Measurements from ENCODE around the gene PFDN1. TPM values are rescaled to one million over a fixed set of nuclear protein-coding genes. Genes with fewer than 3 reads are reported as not detected.

Gene PFDN1
- total RNA-seq, 1 experiment from 2014 or later = 94.1 TPM

- ChIA-PET POLR2A (ENCODE audit: low non-redundant PET) (no interaction called here), CTCF (no interaction called here)
- Histone ChIP-seq H3K36me3 (ENCODE audit: insufficient read depth, low read length, poor library complexity, severe bottlenecking) (no peaks in the 10 kb centered on the region), H3K27me3 (replicated peaks; ENCODE audit: insufficient read depth, low read depth, low read length, poor library complexity) (no peaks in the 10 kb centered on the region), H3K4me1 (ENCODE audit: insufficient read depth, low read length, poor library complexity, severe bottlenecking) (peaks cover 69% of the 10 kb centered on the region), H3K4me3 (ENCODE audit: low read depth, low read length, poor library complexity, severe bottlenecking) (no peak overlapping the region), H3K9me3 (ENCODE audit: low read depth, low read length, poor library complexity, severe bottlenecking) (no peaks in the 10 kb centered on the region), H3K27ac (ENCODE audit: low read depth, low read length, poor library complexity, severe bottlenecking) (no peak overlapping the region)
- no TSS peak for BruUV-seq (replicated peaks)
- intact Hi-C loops (cut with micrococcal nuclease; ENCODE audit: unreplicated experiment) = no loop called here
- peak; percentile 87 for DNase-seq (ENCODE audit: low spot score)
- no peak for TF ChIP-seq CTCF (conservative IDR thresholded peaks at IDR 0.05; ENCODE audit: low read depth, low read length)
- TF ChIP-seq EZH2 (IDR thresholded peaks at IDR 0.05; ENCODE audit: borderline replicate concordance, low read depth, low read length, poor library complexity, severe bottlenecking) = no peak
These were observed 7.5 kb downstream of the PFDN1 start for GRCh38 chr5:140295414-140295813.

GRCh38 chr5:140294753-140295152 lies 8.1 kb downstream of the PFDN1 start:
- H3K27ac ChIP-seq (ENCODE audit: low read depth, low read length, poor library complexity, severe bottlenecking) = no peak overlapping the region
- ChIA-PET CTCF (no interaction called here), POLR2A (ENCODE audit: low non-redundant PET) (no interaction called here)
- H3K4me1 ChIP-seq (ENCODE audit: insufficient read depth, low read length, poor library complexity, severe bottlenecking) = peaks cover 69% of the 10 kb centered on the region
- TF ChIP-seq CTCF (conservative IDR thresholded peaks at IDR 0.05; ENCODE audit: low read depth, low read length) = no peak
- no peaks in the 10 kb centered on the region for H3K27me3 ChIP-seq (replicated peaks; ENCODE audit: insufficient read depth, low read depth, low read length, poor library complexity)
- no peaks in the 10 kb centered on the region for H3K9me3 ChIP-seq (ENCODE audit: low read depth, low read length, poor library complexity, severe bottlenecking)
- intact Hi-C loops (cut with micrococcal nuclease; ENCODE audit: unreplicated experiment) = loop anchor here (5.0 kb wide), 1 partner anchor 53 kb away; the partner anchor contains the start of gene HBEGF
- no TSS peak for BruUV-seq (replicated peaks)
- H3K4me3 ChIP-seq (ENCODE audit: low read depth, low read length, poor library complexity, severe bottlenecking) = no peak overlapping the region
- H3K36me3 ChIP-seq (ENCODE audit: insufficient read depth, low read length, poor library complexity, severe bottlenecking) = no peaks in the 10 kb centered on the region
- DNase-seq (ENCODE audit: low spot score) = no peak

DNA sequence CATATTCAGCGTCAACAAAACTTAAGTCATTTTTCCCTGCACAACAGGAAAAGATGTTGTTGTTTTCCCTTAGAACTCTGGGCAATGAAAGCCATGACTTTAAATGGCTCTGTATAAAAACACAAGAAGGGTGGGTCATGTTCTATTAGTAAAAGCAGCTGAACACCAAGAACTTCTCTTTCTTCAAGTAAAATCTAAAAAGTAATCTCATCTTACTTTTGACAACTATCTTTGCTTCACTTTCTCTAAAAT lies 9.1 kb downstream of the PFDN1 start:
- Histone ChIP-seq H3K36me3 (ENCODE audit: insufficient read depth, low read length, poor library complexity, severe bottlenecking) (no peaks in the 10 kb centered on the region), H3K27ac (ENCODE audit: low read depth, low read length, poor library complexity, severe bottlenecking) (peak overlapping the region; percentile 24), H3K4me1 (ENCODE audit: insufficient read depth, low read length, poor library complexity, severe bottlenecking) (peaks cover 64% of the 10 kb centered on the region), H3K27me3 (replicated peaks; ENCODE audit: insufficient read depth, low read depth, low read length, poor library complexity) (no peaks in the 10 kb centered on the region), H3K9me3 (ENCODE audit: low read depth, low read length, poor library complexity, severe bottlenecking) (no peaks in the 10 kb centered on the region), H3K4me3 (ENCODE audit: low read depth, low read length, poor library complexity, severe bottlenecking) (no peak overlapping the region)
- BruUV-seq (replicated peaks) = no TSS peak
- CTCF ChIA-PET = no interaction called here
- POLR2A ChIA-PET (ENCODE audit: low non-redundant PET) = no interaction called here
- no peak for DNase-seq (ENCODE audit: low spot score)
- intact Hi-C loops (cut with micrococcal nuclease; ENCODE audit: unreplicated experiment) = loop anchor here (5.0 kb wide), 1 partner anchor 54 kb away; the partner anchor contains the start of gene HBEGF
- TF ChIP-seq EZH2 (IDR thresholded peaks at IDR 0.05; ENCODE audit: borderline replicate concordance, low read depth, low read length, poor library complexity, severe bottlenecking) (no peak), CTCF (conservative IDR thresholded peaks at IDR 0.05; ENCODE audit: low read depth, low read length) (no peak)

Data from A673 (cell line).